HG02798 (cell line): ENCODE results near the gene OR1Q1.
"Not testable (repeated sequence)": the region's sequence is repeated elsewhere in the genome, so short reads cannot be mapped to it uniquely, and the experiment has no call there.

Source experiments
- ATAC-seq: cut with Tn5 transposase; IDR thresholded peaks from one replicate; pipeline ENCODE4 v1.9.1; 2021; ENCODE audit warnings: mild to moderate bottlenecking; ENCODE audit not compliant: unreplicated experiment, poor library complexity

The OR1Q1 gene

DNA sequence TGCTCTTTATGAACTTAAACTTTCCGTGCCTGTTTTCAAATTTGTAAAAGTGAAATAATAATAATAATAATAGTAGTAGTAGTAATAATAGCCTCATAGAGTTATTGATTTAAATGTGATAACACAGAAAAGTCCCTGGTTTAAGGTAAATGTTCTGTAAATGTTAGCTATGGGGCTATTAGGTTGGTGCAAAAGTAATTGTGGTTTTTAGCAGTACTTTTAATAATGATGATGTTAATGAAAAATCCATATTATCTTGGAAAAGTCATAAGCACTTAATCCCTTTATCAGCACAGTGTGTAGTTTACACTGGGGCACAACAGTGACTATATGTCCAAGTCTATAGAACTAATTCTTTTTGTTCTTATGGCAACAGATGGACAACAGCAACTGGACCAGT is at the start of gene OR1Q1:
TSS of gene OR1Q1 (plus strand) at position 377 of the 400 bp plus-strand sequence. CDS start at position 377, 0 bp downstream.
- no peak for ATAC-seq

GRCh38 chr9:122567901-122568300 is 46.6 kb upstream of the OR1Q1 start:
- ATAC-seq = no peak

- ATAC-seq = no peak
Observed at GRCh38 chr9:122572456-122572855, 42.1 kb upstream of the OR1Q1 start.

DNA sequence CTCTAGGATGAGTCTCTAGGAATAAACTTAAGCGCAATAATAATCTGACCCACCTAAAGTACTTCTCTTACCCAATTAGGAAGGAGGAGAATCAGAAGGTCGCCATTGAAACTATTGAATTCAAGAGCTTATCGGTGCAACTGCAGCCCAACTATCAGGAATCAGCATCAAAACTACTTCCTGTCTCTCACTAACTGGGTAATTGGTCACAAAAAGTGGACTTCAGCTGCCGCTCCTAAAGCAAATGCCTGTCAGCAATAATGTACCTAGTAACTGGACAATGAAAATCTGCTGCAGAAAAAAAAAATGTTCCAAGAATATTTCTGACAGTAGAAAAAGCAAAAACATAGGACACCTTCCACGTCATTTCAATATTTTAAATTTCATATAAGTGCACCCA is 34.7 kb upstream of the OR1Q1 start:
- no peak for ATAC-seq

- no peak for ATAC-seq
Observed at GRCh38 chr9:122580360-122580759, 34.2 kb upstream of the OR1Q1 start.

DNA sequence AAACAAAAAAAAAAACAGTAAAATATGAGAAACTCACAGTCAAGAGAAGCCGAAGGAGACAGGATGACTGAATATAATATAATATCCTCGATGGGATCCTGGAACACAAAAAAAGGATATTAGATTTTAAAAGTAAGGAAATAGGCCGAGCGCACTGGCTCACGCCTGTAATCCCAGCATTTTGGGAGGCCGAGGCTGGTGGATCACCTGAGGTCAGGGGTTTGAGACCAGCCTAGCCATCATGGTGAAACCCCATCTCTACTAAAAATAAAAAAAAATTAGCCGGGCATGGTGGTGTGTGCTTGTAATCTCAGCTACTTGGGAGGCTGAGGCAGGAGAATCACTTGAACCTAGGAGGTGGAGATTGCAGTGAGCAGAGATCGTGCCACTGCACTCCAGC is 31.3 kb upstream of the OR1Q1 start, which contains the start of gene OR1L8:
TSS of gene OR1L8 (minus strand) at position 101 of the 400 bp plus-strand sequence. CDS start 14,907 bp downstream, outside the sequence.
- ATAC-seq = not testable (repeated sequence)

DNA sequence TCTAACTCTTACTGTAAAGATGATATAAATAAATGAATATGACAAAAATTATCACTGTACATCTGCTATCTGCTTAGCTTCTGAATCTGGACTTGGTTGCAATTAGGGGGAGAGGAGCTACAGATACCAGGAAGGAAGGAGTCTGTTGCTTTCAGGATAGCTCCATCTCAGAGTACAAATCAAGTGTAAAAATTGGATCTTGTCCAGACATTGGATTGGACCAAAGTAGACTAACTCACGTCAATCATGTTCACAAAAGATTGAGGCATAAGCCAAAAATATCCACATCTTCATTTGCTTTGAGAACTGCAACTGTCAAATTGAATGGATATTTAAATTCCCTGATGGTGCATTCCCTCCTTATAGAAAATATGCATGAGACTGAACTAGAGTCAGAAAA is 8.8 kb upstream of the OR1Q1 start:
- ATAC-seq = no peak

DNA sequence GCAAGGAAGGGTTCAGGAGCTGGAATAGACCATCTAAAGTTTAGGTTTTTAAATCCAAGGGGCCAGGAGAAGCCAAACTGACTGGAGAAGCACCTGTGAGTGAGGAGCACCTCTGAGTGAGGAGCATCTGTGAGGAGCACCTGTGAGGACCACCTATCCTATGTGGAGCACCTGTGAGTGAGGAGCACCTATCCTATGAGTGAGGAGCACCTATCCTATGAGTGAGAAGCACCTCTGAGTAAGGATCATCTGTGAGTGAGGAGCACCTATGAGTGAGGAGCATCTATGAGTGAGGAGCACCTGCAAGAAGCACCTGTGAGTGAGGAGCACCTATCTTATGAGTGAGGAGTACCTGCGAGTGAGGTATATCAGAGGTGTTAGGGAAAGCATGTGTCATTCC is 8.0 kb upstream of the OR1Q1 start:
- ATAC-seq = no peak

DNA sequence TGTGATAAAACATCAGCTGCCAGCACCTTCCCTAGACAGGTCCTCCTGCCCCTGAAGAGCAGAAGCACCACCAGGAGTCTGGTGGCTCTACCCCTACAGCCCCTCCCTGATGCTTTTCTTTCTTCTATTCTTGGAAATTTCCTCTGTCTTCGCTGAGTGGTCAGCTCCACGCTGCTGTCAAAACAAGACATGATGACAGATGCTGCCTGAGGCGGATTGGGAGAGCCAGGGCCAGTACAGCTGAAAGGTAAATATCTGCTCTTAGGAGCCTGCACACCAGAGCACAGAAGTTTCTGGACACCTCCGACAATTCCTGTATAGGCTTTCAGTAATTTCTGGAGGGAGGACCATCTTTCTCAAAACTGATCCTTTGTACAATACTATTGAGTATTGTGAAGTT is 4.7 kb upstream of the OR1Q1 start:
- no peak for ATAC-seq

GRCh38 chr9:122619996-122620395 is 5.5 kb downstream of the OR1Q1 start:
- no peak for ATAC-seq

DNA sequence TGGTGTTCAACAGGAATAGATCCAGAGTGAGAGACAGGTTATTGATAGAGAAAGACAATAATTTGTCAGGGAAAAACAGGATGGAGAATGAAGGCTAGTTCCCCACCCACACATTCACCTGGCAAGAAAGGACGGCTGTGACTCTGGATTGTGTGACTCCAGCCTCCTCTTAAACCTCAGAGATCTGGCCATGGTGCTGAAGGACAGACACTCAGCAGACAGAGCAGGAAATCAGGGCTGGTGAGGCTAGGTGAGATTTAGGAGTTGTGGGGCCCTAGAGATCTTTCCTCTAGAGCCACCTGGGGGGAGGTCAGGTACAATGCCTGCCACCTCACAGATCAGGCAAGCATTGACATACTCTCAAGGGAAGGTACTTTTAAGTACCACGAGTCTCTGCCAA is 27.7 kb downstream of the OR1Q1 start:
- ATAC-seq = no peak

DNA sequence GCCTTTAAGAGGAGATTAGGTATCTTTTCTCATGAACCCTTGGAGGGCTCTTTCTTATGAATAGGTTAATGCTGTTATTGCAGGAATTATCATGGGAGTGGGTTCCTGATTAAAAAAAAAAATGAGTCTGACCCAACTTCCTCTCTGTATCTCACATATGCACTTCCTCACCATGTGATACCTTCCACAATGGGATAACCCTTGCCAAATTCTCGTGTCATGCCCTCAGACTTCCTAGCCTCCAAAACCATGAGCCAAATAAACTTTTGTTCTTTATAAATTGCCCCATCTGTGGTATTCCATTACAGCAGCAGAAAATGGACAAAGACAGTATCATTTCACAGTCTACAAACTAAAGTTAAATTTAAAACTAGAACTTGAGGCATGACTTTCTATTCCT is 41.8 kb downstream of the OR1Q1 start:
- no peak for ATAC-seq

DNA sequence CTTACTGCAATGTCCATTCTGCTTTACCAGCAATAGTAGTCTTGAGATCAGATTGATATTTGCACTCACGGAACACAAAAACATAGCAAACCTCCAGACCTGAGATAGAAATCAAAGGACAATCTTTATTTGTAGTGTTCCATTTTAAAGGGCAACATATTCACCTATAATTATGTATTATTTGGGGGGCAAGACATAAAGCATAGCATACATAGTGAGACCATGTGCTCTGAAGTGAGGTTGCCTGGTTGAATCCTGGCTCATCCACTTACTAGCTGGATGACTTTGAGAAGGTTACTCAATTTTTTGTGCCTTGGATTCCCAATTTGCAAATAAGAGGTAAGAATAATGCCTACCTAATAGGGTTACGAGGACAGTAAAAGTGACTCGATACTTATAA is 43.0 kb downstream of the OR1Q1 start, which contains the start of gene OR1B1:
TSS of gene OR1B1 (minus strand) at position 101 of the 400 bp plus-strand sequence.
- ATAC-seq = no peak

- no peak for ATAC-seq
Observed at GRCh38 chr9:122661416-122661815, 46.9 kb downstream of the OR1Q1 start, which contains the start of gene OR1L1. TSS of gene OR1L1 (plus strand) at chr9:122661716. CDS start at chr9:122661716, 0 bp downstream.
